Esophagus squamous epithelium (tissue), 5 donors: ENCODE measurements around the gene PTGER2. TPM values are rescaled to one million over a fixed set of nuclear protein-coding genes. Genes with fewer than 3 reads are reported as not detected.

Experiments used
- DNase-seq: peaks from one replicate; lab custom pipeline; 2025; lab: John Stamatoyannopoulos, UW
- H3K27ac ChIP-seq, 4 donors: fragments of 200-600 bp; sonication (generic); one replicate each; pipeline ENCODE4 v1.5.1; 2016 to 2019; ENCODE audit warnings: mild to moderate bottlenecking in 1 of 4
- H3K27me3 ChIP-seq, 4 donors: fragments of 200-600 bp; sonication (generic); 1 replicate in 3 of 4; 2 replicates in 1 of 4; pipeline versions ENCODE4 v1.5.1 to v1.6.0; 2017 to 2021; ENCODE audit warnings: antibody characterized with exemption in 1 of 4
- H3K36me3 ChIP-seq, 3 donors: fragments of 200-600 bp; sonication (generic); one replicate each; pipeline ENCODE4 v1.5.1; 2016 to 2019
- H3K4me1 ChIP-seq, 3 donors: fragments of 200-600 bp; sonication (generic); one replicate each; pipeline ENCODE4 v1.5.1; 2017 to 2019
- H3K4me3 ChIP-seq, 4 donors: fragments of 200-600 bp; sonication (generic); 1 replicate in 3 of 4; 2 replicates in 1 of 4; pipeline ENCODE4 v1.5.1; 2016 to 2019; ENCODE audit warnings: mild to moderate bottlenecking in 2 of 4, moderate library complexity in 1 of 4
- H3K9me3 ChIP-seq, 3 donors: fragments of 200-600 bp; sonication (generic); one replicate each; pipeline ENCODE4 v1.5.1; 2016 to 2019
- POLR2A ChIP-seq, 4 donors: fragments of 450-650 bp; IDR thresholded peaks; one replicate each; pipeline ENCODE4 v1.6.1; 2017; ENCODE audit warnings: antibody characterized with exemption in 4 of 4, mild to moderate bottlenecking in 4 of 4, moderate library complexity in 3 of 4
- WGBS, 2 donors: methylation state at CpG; one replicate each; pipeline ENCODE4 v1.1.5; 2018; 5-methylcytosine and 5-hydroxymethylcytosine counted together
- intact Hi-C: fragments of 100-400 bp; cut with DNase I; formaldehyde crosslinking; loops from one replicate; pipeline ENCODE4 v1.15.0; 2022
- total RNA-seq, 4 donors: library from RNA; depleted of rRNA; stranded (reverse); fragments of >200 nt; gene quantifications; one replicate each; pipeline ENCODE4 v1.1.0, GENCODE V29; 2016
- TF ChIP-seq, protein P1 (sequence below), 6 experiments: fragments of 450-650 bp in 4 of 6; fragments of 200-600 bp in 2 of 6; sonication (generic) in 2 of 6; IDR thresholded peaks; one replicate each; pipeline ENCODE4 v1.5.1; 2016 to 2019; ENCODE audit warnings: antibody characterized with exemption in 6 of 6, mild to moderate bottlenecking in 4 of 6, moderate library complexity in 4 of 6
- donor health status: DM: yes; HTN: yes; CAD: no.

Gene PTGER2
- total RNA-seq, 4 donors from 2014 or later, result 0.31 to 2.5 (median 1.1) TPM; not detected in 1

GRCh38 chr14:52283099-52283498 lies 31.0 kb upstream of the PTGER2 start:
- 71 to 76% methylated on average over 2 of the region's 2 CpGs for WGBS, 2 donors

GRCh38 chr14:52286661-52287649 lies 27.2 kb upstream of the PTGER2 start:
- Histone ChIP-seq H3K27ac (no peak overlapping the region), H3K4me3 (no peak overlapping the region), H3K9me3 (no peaks in the 10 kb centered on the region), H3K4me1 (no peaks in the 10 kb centered on the region), H3K27me3 (peaks cover 0 to 33% (median 0%) of the 10 kb centered on the region in 4 donors), H3K36me3 (no peaks in the 10 kb centered on the region)
- DNase-seq, result no peak
- TF ChIP-seq, protein P1, sequence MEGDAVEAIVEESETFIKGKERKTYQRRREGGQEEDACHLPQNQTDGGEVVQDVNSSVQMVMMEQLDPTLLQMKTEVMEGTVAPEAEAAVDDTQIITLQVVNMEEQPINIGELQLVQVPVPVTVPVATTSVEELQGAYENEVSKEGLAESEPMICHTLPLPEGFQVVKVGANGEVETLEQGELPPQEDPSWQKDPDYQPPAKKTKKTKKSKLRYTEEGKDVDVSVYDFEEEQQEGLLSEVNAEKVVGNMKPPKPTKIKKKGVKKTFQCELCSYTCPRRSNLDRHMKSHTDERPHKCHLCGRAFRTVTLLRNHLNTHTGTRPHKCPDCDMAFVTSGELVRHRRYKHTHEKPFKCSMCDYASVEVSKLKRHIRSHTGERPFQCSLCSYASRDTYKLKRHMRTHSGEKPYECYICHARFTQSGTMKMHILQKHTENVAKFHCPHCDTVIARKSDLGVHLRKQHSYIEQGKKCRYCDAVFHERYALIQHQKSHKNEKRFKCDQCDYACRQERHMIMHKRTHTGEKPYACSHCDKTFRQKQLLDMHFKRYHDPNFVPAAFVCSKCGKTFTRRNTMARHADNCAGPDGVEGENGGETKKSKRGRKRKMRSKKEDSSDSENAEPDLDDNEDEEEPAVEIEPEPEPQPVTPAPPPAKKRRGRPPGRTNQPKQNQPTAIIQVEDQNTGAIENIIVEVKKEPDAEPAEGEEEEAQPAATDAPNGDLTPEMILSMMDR (IDR thresholded peaks at IDR 0.05), result no peak
- TF ChIP-seq POLR2A (IDR thresholded peaks at IDR 0.05), result no peak
- WGBS, 2 donors, result 39 to 52% methylated on average over 4 of the region's 4 CpGs
- intact Hi-C loops, result no loop called here

More at GRCh38 chr14:52283099-52283498, 31.0 kb upstream of the PTGER2 start:
- Histone ChIP-seq H3K27me3 (peaks cover 0 to 28% (median 0%) of the 10 kb centered on the region in 4 donors), H3K9me3 (no peaks in the 10 kb centered on the region), H3K4me3 (no peak overlapping the region), H3K4me1 (no peaks in the 10 kb centered on the region), H3K27ac (no peak overlapping the region), H3K36me3 (no peaks in the 10 kb centered on the region)
- TF ChIP-seq POLR2A (IDR thresholded peaks at IDR 0.05), result no peak
- TF ChIP-seq, protein P1 (IDR thresholded peaks at IDR 0.05), result no peak
- intact Hi-C loops, result no loop called here
- no peak for DNase-seq

DNA sequence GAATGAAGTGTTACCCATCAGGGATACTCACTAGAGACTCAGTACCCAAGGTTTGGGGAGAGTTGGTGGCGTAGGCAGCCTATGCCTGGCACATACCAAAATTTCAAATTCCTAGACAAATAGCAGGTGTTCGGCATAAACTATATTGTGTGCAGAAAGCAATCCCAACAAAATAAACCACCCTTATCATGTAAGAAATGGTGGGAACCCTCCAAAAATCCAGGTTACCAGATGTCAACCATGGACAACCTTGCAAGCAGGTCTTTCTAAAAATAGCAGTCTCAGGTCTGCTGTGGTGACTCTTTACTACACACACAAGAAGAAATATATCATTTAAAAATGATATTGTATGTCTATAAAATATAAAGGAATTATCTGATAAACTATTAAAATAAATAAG lies 17.7 kb upstream of the PTGER2 start:
- H3K4me1 ChIP-seq, result no peaks in the 10 kb centered on the region
- no peaks in the 10 kb centered on the region for H3K27me3 ChIP-seq
- WGBS, 2 donors, result 83 to 90% methylated on average over 2 of the region's 2 CpGs
- H3K27ac ChIP-seq, result no peak overlapping the region
- no peak for TF ChIP-seq POLR2A (IDR thresholded peaks at IDR 0.05)
- TF ChIP-seq, protein P1 (IDR thresholded peaks at IDR 0.05), result no peak
- intact Hi-C loops, result no loop called here
- no peak overlapping the region for H3K4me3 ChIP-seq
- no peaks in the 10 kb centered on the region for H3K36me3 ChIP-seq
- H3K9me3 ChIP-seq, result no peaks in the 10 kb centered on the region
- DNase-seq, result no peak

GRCh38 chr14:52298795-52299194 lies 15.3 kb upstream of the PTGER2 start:
- DNase-seq, result no peak
- no peaks in the 10 kb centered on the region for H3K4me1 ChIP-seq
- peaks cover 0 to 3% (median 0%) of the 10 kb centered on the region in 4 donors for H3K27me3 ChIP-seq
- no peak overlapping the region for H3K4me3 ChIP-seq
- H3K27ac ChIP-seq, result no peak overlapping the region
- WGBS, 2 donors, result 81 to 84% methylated on average over 10 of the region's 10 CpGs
- no peaks in the 10 kb centered on the region for H3K9me3 ChIP-seq
- intact Hi-C loops, result no loop called here
- TF ChIP-seq, protein P1 (IDR thresholded peaks at IDR 0.05), result no peak
- no peak for TF ChIP-seq POLR2A (IDR thresholded peaks at IDR 0.05)
- H3K36me3 ChIP-seq, result no peaks in the 10 kb centered on the region

- Histone ChIP-seq H3K4me1 (no peaks in the 10 kb centered on the region), H3K27me3 (peaks cover 0 to 3% (median 0%) of the 10 kb centered on the region in 4 donors), H3K27ac (no peak overlapping the region), H3K36me3 (no peaks in the 10 kb centered on the region), H3K9me3 (no peaks in the 10 kb centered on the region), H3K4me3 (no peak overlapping the region)
- intact Hi-C loops, result loop anchor here (5.0 kb wide), 1 partner anchor 173 kb away; no protein-coding TSS in a partner anchor
- DNase-seq, result no peak
- TF ChIP-seq, protein P1 (IDR thresholded peaks at IDR 0.05), result peak in 5 of 6 experiments; percentile 48 to 71 (median 69)
- no peak for TF ChIP-seq POLR2A (IDR thresholded peaks at IDR 0.05)
Observed at GRCh38 chr14:52299692-52300278, 14.3 kb upstream of the PTGER2 start.
